ENCODE results near the gene CACNA1I.

Gene CACNA1I

DNA sequence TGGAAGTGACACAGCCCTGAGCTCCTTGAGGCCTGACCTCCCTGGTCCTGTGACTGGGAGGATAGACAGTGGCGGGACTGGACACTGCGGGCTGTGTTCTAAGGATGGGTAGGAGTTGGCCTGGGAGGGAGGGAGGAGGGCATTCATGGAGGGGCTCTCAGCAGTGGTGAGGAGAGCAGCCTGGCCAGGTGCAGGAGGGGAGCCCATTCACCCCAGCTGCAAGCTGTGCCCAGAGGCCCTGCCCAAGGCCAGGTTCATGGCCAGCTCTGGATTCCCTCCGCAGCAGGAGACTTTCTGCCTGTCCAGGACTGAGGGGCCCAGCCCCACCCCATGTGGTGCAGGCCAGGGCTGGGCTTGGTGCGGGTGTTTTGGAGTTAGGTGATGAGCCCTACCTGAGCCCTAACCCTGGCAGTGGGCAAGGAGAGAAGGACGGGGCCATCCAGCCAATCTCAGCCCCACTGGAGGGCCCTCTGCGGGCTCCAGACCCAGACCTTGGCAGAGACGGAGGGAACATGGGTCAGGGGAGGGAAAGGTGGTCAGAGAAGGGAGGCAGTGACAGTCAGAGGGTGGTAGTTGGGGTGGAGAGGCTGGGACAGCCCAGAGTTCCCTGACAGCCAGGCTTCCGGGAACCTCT, 26.8 kb downstream of the CACNA1I start:
- DNase-seq (ENCODE audit: low read depth in 2 of 2) = no peak

DNA sequence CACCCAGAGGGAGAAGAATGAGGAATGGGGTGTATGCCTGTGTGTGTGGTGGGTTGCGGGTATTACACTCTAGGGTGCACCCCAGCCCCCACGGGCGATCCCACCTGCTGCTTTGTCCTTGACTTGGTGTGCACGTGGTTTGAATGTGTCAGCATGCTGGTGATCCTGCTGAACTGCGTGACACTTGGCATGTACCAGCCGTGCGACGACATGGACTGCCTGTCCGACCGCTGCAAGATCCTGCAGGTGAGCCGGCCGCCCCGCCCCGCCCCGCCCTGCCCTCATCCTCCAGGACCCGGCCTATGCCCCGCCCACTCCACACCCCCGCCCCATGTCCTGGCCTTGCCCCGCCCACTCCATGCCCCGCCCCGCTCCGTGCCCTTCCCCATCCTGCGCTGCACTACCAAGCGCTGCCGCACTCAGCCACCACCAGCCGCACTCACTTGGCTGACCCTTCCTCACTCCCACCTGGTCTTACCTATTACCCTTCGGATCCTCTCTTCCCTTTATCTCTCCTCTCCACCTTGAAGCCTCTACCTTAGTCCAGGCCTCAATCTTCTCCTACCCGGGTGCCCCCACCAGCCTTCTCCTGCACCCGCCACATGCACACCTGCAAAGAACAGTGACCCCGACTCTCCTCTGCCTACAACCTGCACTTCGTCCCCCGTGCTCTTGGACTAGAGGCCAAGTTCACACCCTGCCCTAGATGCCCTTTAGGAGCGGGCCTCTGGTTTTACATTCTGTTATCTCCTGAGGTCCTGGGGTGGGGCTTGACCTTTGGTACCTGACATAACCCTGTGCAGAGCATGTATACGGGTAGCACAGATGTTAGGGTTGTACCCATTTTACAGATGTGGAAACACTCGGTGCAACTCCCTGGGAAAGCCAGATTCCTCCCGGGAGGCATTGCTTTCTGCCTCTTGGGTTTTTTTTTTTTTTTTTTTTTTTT, 27.7 kb downstream of the CACNA1I start:
- peak; percentile 68 to 76 for DNase-seq (ENCODE audit: low read depth in 2 of 2)

DNA sequence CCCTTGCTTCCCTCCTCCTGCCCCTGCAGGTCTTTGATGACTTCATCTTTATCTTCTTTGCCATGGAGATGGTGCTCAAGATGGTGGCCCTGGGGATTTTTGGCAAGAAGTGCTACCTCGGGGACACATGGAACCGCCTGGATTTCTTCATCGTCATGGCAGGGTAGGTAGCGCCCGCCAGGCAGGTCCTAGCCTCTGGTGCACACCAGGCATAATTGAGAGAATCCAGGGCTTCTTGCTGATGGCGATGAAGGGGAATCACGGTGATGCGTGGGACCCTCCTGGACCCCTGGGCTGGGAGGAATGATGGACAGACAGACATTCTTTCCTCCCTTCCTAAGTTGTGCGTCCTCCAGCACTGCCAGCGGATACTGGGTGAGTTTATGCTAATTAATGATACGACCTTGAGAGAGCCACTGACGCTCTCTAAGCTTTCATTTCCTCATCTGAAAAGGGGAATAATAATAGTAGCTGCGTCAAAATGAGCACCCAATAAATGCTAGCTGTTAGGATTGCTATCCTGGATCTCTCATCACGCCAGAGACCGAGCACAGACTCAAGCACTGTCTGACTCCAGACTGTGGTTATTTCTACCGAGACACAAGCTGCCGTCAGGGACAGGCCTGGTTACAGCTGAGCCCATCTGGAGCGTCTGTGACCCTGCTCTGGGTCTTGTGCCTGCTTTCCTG, 30.1 kb downstream of the CACNA1I start:
- DNase-seq (ENCODE audit: low read depth in 2 of 2) = no peak

DNA sequence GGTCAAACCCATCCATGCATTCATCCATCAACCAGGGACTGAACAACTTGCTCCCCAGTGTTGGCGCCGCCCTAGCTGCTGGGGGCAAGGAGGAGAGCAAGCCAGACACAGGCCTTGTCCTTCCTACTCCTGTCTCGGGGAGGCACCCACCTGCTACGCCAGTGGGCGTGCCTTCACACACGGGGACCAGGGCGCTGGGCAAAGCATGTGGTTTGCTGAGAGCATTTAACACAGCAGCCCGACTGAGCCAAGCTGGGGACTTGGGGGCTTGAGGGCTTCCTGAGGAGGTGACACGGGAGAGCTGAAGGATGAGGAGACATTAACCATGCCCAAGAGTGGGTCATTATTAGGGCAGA, 30.6 kb downstream of the CACNA1I start:
- DNase-seq (ENCODE audit: low read depth in 2 of 2) = no peak

DNA sequence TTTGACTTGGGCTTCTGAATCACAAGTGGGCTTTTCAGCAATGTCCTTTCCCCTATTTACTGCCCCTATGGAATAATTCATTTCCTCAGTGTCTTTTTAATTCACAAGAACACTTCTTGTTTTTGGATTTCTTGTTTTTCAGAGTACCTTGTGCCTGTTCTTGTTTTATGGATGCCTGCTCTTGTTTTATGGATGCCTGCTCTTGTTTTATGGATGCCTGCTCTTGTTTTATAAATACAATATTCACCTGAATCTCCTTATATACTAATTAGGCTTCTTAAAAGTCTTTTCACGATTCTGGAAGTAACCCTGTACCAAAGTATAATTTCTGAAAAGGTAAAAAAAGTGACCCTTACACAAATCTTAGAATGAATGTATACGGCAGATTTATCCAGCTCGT, 32.8 kb downstream of the CACNA1I start:
- no peak for DNase-seq (ENCODE audit: low read depth in 2 of 2)

DNA sequence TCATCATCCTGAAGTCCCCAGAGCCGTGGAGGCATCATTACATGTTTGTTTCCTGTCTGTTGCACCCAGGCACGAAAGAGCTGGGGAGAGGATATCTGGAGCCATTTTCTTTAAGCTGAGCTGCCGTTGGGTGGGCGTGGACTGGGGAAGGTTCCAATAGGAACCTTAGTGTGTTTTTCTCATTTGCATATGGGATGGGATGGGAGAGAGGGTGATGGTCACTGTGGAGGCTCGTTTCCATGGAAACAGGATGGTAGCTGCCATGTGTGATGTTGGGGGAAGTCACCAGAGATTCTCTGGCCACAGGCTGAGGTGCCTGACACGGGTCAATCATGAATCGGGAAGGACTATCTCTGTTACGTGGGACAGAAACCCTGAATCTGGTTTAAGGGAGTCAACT, 39.7 kb downstream of the CACNA1I start:
- no peak for DNase-seq (ENCODE audit: low read depth in 2 of 2)

DNA sequence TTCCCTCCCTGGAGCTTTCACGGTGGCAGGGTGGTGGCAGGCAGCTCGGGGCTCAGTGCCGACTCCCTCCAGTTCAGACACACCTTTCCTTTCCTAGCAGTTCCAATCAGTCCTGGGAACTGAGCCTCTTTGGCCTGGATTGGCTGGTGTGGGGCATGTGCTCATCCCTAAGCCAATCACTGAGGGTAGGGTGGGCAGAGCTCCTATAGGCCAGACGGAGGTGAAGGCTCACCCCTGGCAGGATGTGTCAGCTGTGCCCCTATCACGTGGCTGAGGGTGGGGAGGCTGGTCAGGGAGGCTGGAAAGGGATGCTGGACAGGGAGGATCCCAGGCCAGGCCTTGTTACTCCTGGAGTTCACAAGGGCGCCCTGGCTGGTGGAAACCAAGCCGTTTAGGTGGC, 40.2 kb downstream of the CACNA1I start:
- no peak for DNase-seq (ENCODE audit: low read depth in 2 of 2)

DNA sequence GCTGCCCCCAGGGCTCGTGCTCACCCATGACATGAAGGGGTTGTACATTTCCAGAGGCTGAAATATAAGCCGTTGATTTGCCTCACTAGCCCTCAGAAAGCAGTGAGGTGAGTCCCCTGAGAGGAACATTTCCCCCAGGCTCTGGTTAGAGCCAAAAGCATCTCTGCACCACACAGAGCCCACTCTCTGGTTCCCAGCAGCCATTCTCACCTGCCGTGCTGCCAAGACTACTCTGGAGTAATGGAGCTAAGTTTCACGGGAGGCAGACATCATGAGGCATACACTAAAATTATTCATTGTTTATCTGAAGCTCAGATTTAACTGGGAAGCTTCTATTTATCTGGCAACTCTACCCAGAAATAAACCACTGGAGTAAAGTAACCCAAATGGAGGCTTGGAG, 40.8 kb downstream of the CACNA1I start:
- no peak for DNase-seq (ENCODE audit: low read depth in 2 of 2)

DNA sequence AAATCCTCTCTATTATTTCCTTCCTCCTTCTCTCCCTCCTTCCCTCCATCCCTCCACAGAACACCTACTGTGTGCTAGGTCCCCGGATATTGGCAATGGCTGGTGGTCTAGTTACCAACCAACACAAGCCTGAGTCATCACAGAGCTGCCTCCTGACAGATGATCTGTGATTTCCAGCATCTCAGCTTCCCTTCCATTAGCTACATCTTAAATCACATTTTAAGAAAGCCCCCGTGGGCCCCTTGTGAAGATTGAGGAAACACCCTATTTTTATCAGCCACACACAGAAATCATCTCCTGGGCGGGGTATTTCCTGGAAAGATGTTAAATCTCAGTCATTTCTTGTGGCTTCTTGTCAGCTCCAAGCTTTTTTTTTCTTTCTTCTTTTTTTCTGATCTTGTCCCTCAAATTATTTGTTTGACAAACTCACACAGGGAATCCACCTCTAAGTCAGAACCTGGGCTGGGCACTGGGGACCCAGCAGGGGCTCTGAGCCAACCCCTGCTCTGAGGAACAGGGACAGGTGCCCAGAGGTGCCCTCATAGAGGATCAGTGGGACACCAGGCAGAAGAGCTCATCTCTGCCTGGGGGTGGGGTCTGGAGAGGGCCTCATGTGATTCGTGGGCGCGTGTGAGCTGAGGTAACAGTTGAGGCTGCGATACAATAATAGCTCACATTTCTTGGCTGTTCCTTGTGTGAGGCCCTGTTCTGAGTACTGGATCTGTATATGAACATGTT, 42.4 kb downstream of the CACNA1I start:
- no peak for DNase-seq (ENCODE audit: low read depth in 2 of 2)

DNA sequence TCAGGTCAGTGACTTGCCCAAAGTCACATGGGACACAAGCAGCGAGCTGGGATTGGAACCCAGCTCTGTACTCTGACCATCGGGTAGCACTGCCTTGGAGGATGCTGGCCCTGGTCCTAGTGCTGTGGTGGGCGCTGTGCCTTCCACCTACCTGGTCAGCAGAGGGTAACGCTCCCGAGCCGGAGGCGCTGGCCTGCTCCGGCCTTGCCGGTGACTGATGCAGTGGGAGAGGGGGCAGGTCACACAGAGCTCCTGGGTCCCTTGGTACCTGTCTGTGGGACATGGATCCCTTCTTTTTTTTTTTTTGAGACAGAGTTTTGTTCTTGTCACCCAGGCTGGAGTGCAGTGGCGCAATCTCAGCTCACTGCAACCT, 43.0 kb downstream of the CACNA1I start:
- no peak for DNase-seq (ENCODE audit: low read depth in 2 of 2)

DNA sequence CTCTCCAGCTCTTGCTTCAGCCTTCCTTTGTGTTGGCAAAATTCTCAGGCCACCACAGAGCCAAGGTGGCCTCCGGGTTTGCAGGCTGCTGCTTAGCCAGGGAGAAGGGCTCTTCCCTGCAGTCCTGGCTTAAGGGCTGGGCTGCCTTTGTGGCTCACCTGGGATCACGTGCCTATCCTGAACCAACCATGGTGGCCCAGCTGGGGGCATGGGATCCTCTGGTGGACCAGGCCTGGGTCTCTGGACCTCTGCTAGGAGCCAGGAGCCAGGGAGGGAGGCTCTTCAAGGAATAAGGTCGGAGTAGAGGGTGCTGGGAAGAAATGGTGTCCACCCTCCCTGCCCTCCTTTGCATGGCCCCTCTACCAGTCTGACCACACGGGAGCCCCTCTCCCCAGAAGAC, 43.9 kb downstream of the CACNA1I start:
- DNase-seq (ENCODE audit: low read depth in 2 of 2) = no peak

DNA sequence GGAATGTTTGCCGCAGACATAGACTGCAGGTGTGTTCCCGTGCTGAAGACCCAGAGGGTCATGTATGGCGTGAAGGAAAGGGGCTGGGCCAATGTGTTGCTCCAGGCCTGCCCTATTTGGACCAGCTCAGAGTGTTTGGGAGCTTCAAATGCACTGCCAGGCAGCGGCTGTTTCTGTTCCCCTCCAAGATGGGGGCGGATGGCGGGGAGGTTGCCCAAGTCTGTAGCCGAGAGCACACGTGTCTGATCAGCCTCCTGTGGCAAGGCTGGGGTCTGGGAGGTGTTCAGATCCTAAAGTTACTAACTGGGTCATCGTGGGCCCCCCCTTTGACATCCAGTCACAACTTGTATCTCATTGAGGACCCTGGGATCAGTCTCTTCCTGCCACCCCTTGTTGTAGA, 45.5 kb downstream of the CACNA1I start:
- no peak for DNase-seq (ENCODE audit: low read depth in 2 of 2)

DNA sequence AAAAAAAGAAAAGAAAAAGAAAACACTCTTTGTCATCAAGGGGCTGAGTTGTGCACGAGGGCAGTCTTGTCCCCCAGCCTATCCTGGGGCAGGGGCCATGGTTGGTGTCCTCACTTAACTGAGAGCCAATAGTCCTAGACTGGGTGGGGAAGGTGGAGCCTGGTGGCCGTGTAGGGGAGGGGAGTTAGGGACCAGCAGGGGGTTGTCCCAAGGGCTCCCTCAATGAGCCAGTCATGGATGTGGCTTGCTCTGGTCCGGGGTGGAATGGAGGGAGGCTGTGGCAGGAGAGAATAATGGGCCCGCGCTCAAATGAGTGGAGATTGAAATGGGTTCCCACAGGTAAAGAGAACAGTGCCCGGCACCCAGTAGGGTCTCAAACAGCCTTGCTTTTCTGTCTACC, 46.2 kb downstream of the CACNA1I start:
- no peak for DNase-seq (ENCODE audit: low read depth in 2 of 2)

DNA sequence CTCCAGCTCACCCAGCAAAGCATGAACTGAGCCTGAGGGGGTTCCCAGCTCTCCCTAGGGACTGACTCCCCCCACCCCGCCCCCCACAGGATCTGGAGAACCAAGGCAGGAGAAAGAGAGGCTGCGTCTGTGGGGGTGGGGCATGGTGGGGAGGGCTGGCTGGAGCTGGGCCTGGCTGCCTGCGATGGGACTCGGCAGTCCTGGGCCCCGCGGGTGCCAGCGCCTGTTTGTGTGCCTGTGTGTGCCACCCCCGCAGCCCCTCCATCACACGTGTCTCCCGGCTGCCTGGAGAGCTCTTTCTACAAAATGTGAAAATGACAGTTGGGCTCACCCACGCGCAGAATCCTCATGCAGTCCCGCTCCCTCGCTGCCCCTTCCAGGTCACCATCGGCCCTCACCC, 46.8 kb downstream of the CACNA1I start:
- no peak for DNase-seq (ENCODE audit: low read depth in 2 of 2)

DNA sequence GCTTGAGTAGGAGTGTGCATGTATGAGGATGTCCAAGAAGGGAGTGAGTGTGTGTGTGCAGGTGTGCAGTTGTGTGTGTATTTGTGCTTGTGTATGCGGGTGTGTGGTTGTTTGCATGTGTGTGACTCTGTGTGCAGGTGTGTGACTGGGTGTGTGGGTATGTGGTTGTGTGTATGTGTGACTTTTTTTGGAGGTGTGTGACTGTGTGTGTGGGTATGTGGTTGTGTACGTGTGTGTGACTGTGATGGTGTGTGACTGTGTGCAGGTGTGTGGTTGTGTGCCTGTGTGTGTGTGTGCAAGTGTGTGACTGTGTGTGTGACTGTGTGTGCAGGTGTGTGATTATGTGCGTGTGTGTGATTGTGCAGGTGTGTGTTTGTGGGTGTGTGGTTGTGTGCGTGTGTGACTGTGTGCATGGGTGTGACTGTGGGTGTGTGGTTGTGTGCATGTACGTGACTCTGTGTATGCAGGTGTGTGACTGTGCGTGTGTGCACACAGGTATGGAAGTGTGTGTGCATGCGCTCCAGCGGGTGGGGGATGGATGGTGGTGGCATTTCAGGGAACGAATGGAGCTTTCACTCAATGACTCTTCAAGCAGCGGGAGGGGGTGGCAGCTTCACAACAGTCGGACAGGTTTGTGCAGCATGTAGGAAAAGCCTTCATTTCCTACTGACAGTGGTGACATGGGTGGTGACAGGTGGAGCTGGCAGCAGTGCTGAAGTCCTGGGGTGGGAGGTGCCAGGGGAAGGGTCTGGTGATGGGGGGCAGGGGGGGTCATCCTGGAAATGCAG, 47.6 kb downstream of the CACNA1I start:
- no peak for DNase-seq (ENCODE audit: low read depth in 2 of 2)

DNA sequence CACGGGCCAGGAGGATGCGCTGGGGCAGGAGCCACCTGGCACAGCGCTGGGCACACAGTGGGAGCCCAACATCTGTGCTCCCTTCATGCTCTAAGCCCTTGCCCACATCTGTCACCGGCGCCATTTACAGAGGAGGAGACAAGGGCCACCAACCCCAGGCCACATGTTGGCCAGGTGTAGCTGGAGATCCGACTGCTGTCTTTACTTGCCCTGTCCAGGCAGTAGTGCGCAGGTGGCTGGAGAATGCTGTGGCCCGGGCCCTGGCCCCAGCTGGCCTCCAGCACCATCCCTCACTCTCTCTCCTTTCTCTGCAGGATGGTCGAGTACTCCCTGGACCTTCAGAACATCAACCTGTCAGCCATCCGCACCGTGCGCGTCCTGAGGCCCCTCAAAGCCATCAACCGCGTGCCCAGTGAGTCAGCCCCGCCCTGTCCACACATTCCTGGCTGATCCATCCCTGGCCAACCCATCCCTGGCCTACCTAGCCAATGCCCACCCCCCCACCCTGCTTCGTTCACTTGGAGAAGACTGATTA, 48.5 kb downstream of the CACNA1I start:
- DNase-seq (ENCODE audit: low read depth in 2 of 2) = no peak

DNA sequence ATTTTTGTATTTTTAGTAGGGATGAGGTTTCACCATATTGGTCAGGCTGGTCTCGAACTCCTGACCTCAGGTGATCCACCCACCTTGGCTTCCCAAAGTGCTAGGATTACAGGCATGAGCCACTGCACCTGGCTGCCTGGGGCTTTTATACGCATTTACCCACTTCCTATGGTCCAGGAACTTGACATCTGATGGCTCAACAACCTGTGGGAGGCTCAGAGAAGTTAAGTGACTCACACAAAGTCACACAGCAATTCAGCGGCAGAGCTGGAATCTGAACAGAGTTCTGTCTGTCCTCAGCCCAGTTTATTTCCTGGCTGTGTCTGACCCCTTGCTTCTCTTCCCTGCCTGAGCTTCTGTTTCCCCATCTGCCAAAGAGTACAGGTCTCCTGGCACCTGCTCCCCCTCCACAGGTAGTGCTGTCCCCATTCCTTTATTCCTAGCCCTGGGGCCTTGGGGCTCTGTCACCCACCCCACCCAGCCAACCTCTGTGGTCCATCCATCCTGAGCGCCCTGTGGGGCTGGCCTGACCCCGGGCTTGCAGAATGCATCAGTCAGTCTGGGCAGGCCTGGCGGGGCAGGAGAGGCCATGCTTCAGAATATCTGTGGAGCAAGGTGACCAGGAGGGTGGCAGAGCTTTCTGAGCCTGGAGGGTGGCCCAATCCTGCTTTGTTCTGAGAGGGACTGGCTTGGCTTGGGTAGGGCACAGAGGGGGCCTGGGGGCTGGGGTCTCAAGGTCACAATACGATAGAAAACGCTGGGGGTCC, 50.6 kb downstream of the CACNA1I start:
- no peak for DNase-seq (ENCODE audit: low read depth in 2 of 2)

DNA sequence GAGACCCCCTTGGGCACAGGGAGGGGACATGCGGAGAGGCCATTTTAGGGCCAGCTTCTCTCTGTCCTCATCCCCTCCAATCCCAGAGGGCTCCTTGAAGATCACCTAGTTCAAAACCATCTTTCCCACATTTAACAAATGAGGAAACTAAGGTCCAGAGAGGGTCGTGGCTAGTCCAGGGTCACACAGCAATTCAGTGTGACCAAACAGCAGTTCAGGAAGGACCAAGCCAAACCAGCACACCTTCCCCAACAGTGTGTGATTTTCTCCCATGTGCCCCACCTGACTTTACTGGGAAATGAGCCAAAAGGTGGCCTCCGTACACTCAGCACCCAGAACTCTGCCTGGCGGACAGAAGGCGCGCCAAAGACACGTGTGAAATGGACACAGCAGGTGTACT, 51.3 kb downstream of the CACNA1I start:
- no peak for DNase-seq (ENCODE audit: low read depth in 2 of 2)

DNA sequence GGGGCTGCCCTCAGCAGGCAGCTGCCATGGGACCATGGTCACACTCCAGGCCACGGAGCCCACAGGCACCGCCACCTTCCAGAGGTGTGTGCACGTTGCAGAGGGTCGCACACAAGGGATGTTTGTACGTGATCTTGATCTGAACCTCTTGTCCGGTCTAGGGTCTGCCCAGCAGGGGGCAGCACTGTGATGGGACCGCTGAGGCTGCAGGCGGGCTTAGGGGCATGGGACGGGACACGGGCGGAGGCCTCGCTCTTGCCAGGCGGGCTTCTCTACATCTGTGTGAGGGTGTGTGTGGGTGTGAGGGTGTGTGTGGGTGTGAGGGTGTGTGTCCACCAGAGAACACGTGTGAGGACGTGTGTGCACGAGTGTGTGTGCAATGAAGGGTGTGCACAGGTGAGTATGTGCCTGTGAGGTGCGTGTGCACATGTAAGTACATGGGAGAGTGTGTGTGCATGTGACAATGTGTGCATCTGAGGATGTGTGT, 52.4 kb downstream of the CACNA1I start:
- peak; percentile 53 to 64 for DNase-seq (ENCODE audit: low read depth in 2 of 2)
